Prostate gland (tissue), 2 donors: Measurements from ENCODE around the gene B4GALT1. TPM values are rescaled to one million over a fixed set of nuclear protein-coding genes. Genes with fewer than 3 reads are reported as not detected.

Experiments used
- DNase-seq: peaks from one replicate; pipeline ENCODE4 v3.0.0-alpha.2; 2019; ENCODE audit warnings: low spot score
- H3K27ac ChIP-seq, 2 donors: fragments of 200-600 bp; sonication (generic); 2 replicates each; pipeline ENCODE4 v1.5.1; 2017 to 2019
- H3K27me3 ChIP-seq: fragments of 200-600 bp; sonication (generic); replicated peaks from 2 replicates; pipeline ENCODE4 v1.5.1; 2019; ENCODE audit not compliant: insufficient read depth
- H3K36me3 ChIP-seq, 2 donors: fragments of 200-600 bp; sonication (generic); 1 replicate in 1 of 2; 2 replicates in 1 of 2; pipeline versions ENCODE4 v1.5.1 to v1.8.1; 2017 to 2019
- H3K4me1 ChIP-seq: fragments of 200-600 bp; sonication (generic); replicated peaks from 2 replicates; pipeline ENCODE4 v1.5.1; 2019
- H3K4me3 ChIP-seq, 2 donors: fragments of 200-600 bp; sonication (generic); 2 replicates each; pipeline ENCODE4 v1.5.1; 2017 to 2019
- H3K9me3 ChIP-seq: fragments of 200-600 bp; sonication (generic); 2 replicates; pipeline ENCODE4 v1.5.1; 2017
- CTCF ChIP-seq, 4 experiments: fragments of 200-600 bp in 2 of 4; fragments of 450-650 bp in 2 of 4; sonication (generic) in 2 of 4; IDR thresholded peaks; 1 replicate in 3 of 4; 2 replicates in 1 of 4; pipeline ENCODE4 v1.5.1; 2016 to 2019; ENCODE audit warnings: antibody characterized with exemption in 4 of 4, mild to moderate bottlenecking in 2 of 4, moderate library complexity in 2 of 4
- POLR2A ChIP-seq: fragments of 450-650 bp; IDR thresholded peaks from one replicate; pipeline ENCODE4 v1.6.1; 2016; ENCODE audit warnings: antibody characterized with exemption, mild to moderate bottlenecking
- POLR2AphosphoS5 ChIP-seq: sonication (generic); formaldehyde crosslinking; IDR thresholded peaks from one replicate; pipeline ENCODE4 v1.6.1; 2017; ENCODE audit warnings: antibody characterized with exemption
- WGBS: methylation state at CpG from one replicate; pipeline ENCODE4 v1.1.5; 2018; 5-methylcytosine and 5-hydroxymethylcytosine counted together
- intact Hi-C: fragments of 100-400 bp; cut with DNase I; formaldehyde crosslinking; loops from one replicate; pipeline ENCODE4 v1.14.2; 2022
- total RNA-seq, 2 donors: library from RNA; depleted of rRNA; stranded (reverse); fragments of >200 nt; gene quantifications; one replicate each; pipeline ENCODE4 v1.1.0, GENCODE V29; 2016

The B4GALT1 gene
- total RNA-seq, 2 donors from 2014 or later = 153 to 185 TPM

DNA sequence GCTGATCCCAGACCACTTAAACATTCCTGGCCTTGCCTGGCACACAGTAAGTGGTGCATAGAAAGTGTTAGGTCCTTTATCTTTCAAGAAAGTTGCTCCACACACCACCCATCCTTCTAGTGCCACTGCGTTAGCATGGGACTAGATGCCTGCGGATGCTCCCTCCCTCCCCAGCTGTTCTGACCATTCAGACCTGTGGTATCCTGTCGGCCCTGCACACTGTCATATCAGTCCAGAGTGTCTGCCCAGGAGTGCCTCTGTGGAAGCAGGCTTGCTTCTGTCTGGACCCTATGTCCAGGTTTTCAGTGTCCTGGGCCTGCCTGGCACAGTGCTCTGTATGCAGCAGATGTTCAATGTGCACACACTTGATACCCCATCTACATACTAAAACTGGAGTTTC, 52.4 kb downstream of the B4GALT1 start:
- H3K4me1 ChIP-seq = no peaks in the 10 kb centered on the region
- H3K9me3 ChIP-seq = no peaks in the 10 kb centered on the region
- H3K4me3 ChIP-seq = no peak overlapping the region
- 97% methylated on average over 3 of the region's 3 CpGs for WGBS
- H3K36me3 ChIP-seq = peaks cover 0 to 6% of the 10 kb centered on the region in 2 donors
- TF ChIP-seq POLR2AphosphoS5 (no peak), POLR2A (no peak), CTCF (IDR thresholded peaks at IDR 0.05) (no peak)
- no peak overlapping the region for H3K27ac ChIP-seq
- no peak for DNase-seq
- no peaks in the 10 kb centered on the region for H3K27me3 ChIP-seq
- intact Hi-C loops = no loop called here

- Histone ChIP-seq H3K27ac (no peak overlapping the region), H3K9me3 (no peaks in the 10 kb centered on the region), H3K36me3 (peaks cover 0 to 6% of the 10 kb centered on the region in 2 donors), H3K27me3 (no peaks in the 10 kb centered on the region), H3K4me3 (no peak overlapping the region), H3K4me1 (no peaks in the 10 kb centered on the region)
- 91% methylated on average over 11 of the region's 11 CpGs for WGBS
- no peak for DNase-seq
- no peak for TF ChIP-seq POLR2A
- intact Hi-C loops = no loop called here
Observed at GRCh38 chr9:33113799-33114547, 53.2 kb downstream of the B4GALT1 start.

DNA sequence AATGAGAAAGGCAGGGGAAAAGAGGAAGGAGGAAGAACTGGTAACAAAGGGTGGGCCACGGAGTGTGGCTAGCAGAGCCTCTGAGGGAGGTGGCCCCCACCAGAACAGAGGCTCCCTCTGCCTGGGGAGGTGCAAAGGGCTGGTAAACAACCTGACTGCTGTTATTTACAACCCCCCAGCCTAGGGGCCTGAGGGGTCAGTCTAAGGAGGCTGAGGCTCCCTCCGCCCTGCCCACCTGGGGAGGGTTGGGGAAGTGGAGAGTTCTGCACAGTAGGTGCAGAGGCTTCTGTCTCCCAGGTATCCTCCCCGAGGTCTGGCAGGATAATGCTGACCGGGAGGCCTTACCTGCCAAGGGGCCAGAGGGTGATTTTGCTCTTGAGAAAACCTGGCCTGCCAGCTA, 55.0 kb downstream of the B4GALT1 start:
- Histone ChIP-seq H3K27ac (no peak overlapping the region), H3K27me3 (no peaks in the 10 kb centered on the region), H3K4me1 (no peaks in the 10 kb centered on the region), H3K9me3 (no peaks in the 10 kb centered on the region), H3K36me3 (peaks cover 0 to 6% of the 10 kb centered on the region in 2 donors), H3K4me3 (no peak overlapping the region)
- TF ChIP-seq CTCF (IDR thresholded peaks at IDR 0.05) (no peak), POLR2AphosphoS5 (no peak), POLR2A (no peak)
- WGBS = 74% methylated on average over 4 of the region's 4 CpGs
- DNase-seq = no peak
- intact Hi-C loops = no loop called here

GRCh38 chr9:33111631-33112030, 55.5 kb downstream of the B4GALT1 start:
- Histone ChIP-seq H3K4me3 (no peak overlapping the region), H3K27me3 (no peaks in the 10 kb centered on the region), H3K4me1 (no peaks in the 10 kb centered on the region), H3K36me3 (peaks cover 0 to 6% of the 10 kb centered on the region in 2 donors), H3K27ac (no peak overlapping the region), H3K9me3 (no peaks in the 10 kb centered on the region)
- 78% methylated on average over 5 of the region's 5 CpGs for WGBS
- intact Hi-C loops = no loop called here
- DNase-seq = no peak
- TF ChIP-seq CTCF (IDR thresholded peaks at IDR 0.05) (no peak), POLR2A (no peak), POLR2AphosphoS5 (no peak)

DNA sequence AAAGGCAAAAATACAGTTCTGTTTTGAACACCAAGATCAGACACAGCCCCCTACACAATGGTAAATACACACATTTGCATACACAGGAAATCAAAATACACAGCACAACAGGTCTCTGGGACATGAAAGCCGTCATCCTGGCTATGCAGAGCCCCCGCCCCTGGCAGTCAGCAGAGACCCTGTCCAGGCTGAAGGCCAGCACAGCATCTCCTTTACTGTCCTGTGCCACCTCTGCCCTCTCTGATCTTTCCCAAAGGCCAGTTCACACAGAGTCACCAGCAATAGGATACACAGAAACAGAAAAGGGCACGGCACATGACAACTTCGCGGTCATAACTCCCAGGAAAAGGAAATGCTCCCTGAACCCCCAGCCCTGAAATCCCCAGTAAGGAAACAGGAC, 56.5 kb downstream of the B4GALT1 start:
- WGBS = 97% methylated on average over 5 of the region's 5 CpGs
- H3K4me3 ChIP-seq = no peak overlapping the region
- H3K36me3 ChIP-seq = peaks cover 0 to 6% of the 10 kb centered on the region in 2 donors
- no peak overlapping the region for H3K27ac ChIP-seq
- no peaks in the 10 kb centered on the region for H3K4me1 ChIP-seq
- TF ChIP-seq POLR2A = no peak
- H3K9me3 ChIP-seq = no peaks in the 10 kb centered on the region
- no peaks in the 10 kb centered on the region for H3K27me3 ChIP-seq
- no peak for DNase-seq
- intact Hi-C loops = no loop called here
